Measurements from ENCODE around the gene KRT23.

The KRT23 gene, protein sequence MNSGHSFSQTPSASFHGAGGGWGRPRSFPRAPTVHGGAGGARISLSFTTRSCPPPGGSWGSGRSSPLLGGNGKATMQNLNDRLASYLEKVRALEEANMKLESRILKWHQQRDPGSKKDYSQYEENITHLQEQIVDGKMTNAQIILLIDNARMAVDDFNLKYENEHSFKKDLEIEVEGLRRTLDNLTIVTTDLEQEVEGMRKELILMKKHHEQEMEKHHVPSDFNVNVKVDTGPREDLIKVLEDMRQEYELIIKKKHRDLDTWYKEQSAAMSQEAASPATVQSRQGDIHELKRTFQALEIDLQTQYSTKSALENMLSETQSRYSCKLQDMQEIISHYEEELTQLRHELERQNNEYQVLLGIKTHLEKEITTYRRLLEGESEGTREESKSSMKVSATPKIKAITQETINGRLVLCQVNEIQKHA

DNA sequence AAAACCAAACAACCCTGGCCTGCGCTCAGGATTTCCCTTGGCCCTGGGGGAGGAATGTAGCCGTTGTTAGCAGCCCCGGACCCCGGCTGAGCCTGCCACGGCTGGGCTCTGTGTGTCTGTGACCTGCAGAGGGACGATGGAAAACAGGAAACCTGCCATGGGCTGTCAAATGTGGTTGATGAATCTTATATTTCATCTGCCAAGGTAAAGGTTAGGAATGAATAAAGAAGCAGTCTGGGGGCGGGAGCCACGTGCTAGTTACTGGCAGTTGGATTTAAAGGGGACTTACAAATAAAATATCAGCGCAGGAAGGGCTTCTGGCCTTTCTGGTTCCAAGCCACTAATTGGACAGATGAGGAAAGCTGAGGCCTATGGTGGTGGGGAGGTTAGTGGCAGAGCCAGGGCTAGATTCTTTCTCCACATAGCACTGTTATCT lies at the start of gene KRT23:
TSS of gene KRT23 (minus strand) at position 263 of the 436 bp plus-strand sequence. CDS start 1,043 bp downstream, outside the sequence.
- DNase-seq (ENCODE audit: extremely low read depth in 1 of 2, low read depth in 1 of 2) = no peak

DNA sequence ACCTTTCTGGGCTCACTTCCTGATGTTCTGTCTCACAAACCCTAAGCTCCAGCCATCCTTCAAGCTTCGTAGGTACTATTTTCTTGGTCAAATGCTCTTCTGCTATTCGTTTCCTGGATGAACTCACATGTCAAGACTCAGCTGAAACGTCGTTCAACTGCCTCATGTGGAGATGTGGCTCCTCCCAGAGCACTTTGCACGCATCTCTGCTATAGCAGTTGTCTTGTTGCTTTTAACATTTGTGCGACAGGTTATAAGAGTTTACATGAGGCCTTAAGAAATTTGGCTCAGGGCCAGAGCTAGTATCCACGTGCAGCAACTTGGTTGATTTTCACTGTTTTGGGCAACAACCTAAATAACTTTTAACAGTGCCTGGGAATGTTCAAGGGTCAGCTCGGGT lies 49.5 kb upstream of the KRT23 start:
- DNase-seq (ENCODE audit: extremely low read depth in 1 of 2, low read depth in 1 of 2) = no peak

DNA sequence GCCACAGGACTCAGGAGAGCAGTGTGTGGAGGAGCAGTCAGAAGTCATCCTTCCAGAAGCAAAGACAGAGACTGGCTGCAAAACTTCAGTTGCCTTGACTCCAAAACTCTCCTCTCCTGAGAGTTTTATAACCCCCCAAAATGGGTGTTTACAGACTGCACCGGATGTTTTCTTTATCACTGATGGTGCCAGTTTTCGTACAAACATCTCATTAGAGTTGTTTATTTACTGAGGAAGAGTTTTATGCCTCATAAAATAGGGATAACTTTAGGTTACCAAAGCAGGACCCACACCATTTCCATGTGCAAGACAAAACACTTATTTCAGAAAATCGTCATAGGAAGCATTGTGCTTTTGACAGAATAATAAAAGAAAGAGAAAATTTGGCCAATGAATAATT lies 46.8 kb upstream of the KRT23 start, which contains the start of gene KRT40:
TSS of gene KRT40 (minus strand) at position 101 of the 400 bp plus-strand sequence. CDS start at position 48, 53 bp downstream.
- no peak for DNase-seq (ENCODE audit: extremely low read depth in 1 of 2, low read depth in 1 of 2)

DNA sequence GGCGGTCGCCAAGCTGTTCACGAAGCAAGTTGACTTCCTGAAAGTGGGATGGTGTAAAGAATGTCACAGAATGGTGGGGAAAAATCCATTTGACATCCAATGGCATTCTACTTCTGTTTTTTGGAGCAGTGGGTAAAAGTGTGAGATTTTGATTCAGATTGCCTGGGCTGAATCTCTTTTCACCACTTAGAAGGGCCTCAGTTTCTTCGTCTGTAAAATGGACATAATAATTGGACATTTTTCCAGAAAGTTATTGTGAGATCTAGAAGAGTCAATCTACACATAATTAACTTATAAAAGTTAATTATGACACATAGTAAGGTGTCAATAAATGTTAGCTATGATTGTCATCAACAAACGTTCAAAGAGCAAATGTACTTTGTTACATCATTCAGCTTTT lies 43.7 kb upstream of the KRT23 start:
- DNase-seq (ENCODE audit: extremely low read depth in 1 of 2, low read depth in 1 of 2) = no peak

DNA sequence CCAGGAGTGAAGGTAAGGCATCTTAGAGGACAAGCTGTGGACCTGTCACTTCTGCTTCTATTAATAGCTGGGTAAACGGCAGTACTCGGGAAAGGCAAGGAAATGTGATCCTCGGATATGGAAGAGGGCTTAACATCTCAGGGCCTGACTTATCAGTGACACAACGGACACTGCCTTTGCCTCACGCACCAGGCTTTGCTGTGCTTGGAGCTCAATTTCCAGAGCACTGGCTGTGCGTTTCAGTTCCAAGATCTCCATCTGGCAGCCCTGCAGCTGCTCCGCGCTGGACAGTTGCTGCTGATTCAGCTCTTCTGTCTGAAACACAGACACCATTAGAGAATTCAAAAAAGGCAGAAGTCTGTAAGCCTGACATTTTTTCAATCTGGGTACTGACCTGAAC lies 43.1 kb upstream of the KRT23 start:
- DNase-seq (ENCODE audit: extremely low read depth in 1 of 2, low read depth in 1 of 2) = no peak

DNA sequence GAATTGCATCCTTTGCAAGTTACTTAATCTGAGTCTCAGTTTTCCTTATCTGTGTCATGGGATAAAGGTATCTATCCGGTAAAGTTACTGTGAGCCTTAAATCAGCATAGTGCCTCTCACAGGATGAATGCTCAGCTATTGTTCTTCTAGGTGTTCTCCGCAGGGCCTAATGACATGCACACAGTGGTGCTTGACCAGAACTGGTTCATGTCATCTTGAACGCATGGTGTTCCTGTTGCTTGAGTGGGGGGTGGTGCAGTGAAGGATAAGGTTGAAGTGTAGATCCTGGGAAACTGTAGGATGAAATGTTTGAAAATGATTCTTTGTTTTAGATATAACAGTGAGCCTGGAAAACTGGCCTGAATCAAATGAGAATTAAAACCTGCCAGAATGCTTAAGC lies 42.7 kb upstream of the KRT23 start:
- DNase-seq (ENCODE audit: extremely low read depth in 1 of 2, low read depth in 1 of 2) = no peak

DNA sequence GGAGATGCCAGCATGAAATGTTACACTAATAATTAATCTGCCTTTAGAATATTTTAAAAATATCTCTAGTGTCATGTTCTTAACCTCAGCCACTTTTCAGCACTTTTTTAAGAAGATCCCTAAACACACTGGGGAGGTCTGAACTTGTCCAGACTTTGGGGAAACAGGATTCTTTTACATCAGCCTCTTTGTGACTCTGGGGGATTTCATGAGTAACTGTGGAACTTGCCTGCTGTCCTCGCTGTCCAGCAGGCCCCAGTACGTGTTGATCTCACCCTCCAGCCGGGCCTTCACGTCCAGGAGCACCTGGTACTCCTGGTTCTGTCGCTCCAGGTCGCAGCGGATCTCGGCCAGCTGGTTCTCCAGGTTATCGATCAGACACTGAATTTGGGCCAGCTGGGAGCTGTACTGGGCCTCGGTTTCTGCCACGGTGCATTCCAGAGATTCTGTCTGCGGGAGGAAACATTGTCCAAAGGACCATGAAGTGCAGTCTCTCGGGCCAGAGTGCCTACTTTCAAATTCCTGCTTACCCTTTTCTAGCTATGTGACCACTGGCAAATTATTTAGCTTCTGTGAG lies 41.2 kb upstream of the KRT23 start:
- DNase-seq (ENCODE audit: extremely low read depth in 1 of 2, low read depth in 1 of 2) = no peak

DNA sequence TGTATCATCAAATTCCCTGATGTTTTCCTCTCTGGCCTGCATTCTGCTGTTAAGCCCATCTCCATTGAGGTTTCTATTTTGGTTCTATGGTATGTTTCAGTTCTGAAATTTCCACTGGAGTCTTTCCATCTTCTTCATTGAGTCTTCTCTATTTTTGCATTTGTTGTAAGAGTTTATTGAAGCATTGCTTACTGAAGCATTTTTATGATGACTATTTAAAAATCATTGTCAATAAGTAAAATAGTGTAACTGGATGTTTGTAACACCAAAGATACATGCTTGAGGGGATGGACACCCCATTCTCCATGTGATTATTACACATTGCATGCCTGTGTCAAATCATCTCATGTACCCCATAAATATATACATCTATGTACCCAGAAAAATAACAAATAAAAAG lies 38.1 kb upstream of the KRT23 start:
- no peak for DNase-seq (ENCODE audit: extremely low read depth in 1 of 2, low read depth in 1 of 2)

DNA sequence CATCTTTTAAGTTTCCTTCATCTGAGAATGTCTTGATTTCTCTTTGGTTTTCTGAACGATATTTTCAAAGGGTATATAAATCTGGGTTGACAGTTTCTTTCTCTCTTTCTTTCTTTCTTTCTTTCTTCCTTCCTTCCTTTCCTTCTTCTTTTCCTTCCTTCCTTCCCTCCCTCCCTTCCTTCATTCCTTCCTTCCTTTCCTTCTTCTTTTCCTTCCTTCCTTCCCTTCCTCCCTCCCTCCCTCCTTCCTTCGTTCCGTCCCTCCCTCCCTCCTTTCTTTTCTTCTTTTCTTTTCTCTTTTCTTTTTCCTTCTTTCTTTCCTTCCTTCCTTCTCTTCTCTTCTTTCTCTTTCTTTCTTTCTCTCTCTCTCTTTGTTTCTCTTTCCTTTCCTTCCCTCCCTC lies 36.9 kb upstream of the KRT23 start:
- DNase-seq (ENCODE audit: extremely low read depth in 1 of 2, low read depth in 1 of 2) = no peak

DNA sequence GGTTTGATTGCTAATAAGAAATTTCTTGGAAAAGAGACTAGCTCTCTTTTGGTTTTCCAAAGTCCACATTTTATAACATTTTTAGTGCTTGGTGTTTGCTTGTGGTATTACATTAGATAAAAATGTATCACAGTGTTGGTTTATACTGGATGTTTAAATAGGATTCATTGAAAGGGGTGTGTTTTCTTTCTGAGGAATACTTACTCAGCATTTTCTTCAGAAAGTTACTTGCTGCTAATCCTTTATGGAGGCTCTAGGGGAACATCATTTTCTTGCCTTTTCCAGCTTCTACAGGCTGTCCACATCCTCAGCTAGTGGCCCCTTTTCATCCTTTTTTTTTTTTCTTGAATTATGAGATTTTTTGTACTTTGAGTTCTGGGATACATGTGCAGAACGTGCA lies 30.1 kb upstream of the KRT23 start:
- DNase-seq (ENCODE audit: extremely low read depth in 1 of 2, low read depth in 1 of 2) = no peak

DNA sequence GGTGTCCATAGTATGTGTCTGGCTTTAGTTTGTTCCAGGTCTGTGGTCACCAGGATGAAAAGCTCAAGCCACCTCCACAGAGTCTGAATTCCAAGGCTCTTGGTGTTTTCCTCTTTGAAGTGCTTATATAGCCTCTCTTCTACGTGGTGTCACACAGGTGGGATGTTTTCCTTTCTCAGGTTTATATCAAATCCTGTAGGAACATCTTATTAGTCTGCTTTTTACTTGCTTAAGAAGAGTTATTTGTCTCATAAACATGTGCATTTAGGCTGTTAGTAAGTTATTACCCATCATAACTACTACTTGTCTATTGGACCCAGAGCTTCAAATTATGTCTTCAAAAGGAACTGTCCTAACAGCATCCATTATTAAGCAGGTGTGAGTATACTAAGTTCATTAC lies 29.4 kb upstream of the KRT23 start, which contains the start of gene KRT39:
TSS of gene KRT39 (minus strand) at position 101 of the 400 bp plus-strand sequence. CDS start at position 9, 92 bp downstream.
- DNase-seq (ENCODE audit: extremely low read depth in 1 of 2, low read depth in 1 of 2) = no peak

DNA sequence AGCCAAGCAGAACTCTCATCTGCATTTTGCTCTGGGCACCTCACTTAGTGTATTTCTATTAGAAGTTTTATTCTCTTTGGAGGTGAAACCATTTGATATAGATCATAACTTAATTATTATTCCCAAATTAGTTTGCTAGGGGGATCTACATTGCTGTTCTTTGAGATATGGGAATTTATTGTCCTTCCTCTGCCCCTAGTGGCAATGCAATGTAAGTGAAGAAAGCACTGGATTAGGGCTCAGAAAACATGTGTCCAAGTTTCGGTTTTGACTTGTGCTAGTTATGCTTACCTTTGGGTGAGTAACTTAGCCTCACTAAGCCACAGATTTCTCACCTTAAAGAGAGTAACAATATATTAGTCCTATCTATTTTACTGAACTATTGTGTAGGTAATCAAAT lies 26.4 kb upstream of the KRT23 start:
- DNase-seq (ENCODE audit: extremely low read depth in 1 of 2, low read depth in 1 of 2) = no peak

DNA sequence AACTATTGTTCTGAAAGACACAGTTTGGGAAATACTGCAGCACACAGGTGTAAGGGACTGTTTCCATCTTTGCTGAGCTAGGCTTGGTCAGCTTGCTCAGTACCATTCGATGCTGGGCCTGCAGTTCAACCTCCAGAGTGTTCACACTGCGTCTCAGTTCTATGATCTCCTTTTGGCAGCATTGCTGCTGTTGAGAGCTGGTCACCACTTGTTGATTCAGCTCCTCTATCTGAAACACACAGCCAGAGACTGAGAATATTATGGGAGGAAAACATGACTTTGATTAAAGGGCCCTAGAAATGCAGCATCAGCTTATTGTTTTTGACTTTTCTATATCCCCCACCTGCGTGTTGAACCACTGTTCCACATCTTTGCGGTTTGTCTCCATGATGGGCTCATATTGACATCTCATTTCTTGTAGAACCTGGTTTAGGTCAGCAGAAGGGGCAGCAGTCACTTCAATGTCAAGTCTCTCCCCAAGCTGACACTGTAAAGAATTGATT lies 24.7 kb upstream of the KRT23 start:
- no peak for DNase-seq (ENCODE audit: extremely low read depth in 1 of 2, low read depth in 1 of 2)

DNA sequence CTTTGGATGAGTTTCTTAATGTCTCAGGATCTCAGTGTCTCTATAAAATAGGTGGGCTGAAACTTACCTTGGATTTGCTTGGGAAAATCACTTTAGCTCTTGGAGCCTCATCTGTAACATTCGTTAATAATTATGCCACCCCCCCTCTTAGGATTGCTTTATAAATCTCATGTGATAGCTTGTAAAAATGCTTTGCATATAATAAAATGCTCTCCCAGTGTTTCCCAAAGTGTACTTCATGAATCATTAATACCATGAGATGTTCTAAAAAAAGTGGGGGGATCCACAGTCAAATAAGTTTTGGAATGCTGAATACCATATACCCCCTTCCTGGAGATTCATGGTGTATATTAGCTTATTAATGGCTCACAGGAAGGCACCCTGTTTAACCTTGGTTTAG lies 24.1 kb upstream of the KRT23 start:
- DNase-seq (ENCODE audit: extremely low read depth in 1 of 2, low read depth in 1 of 2) = no peak

DNA sequence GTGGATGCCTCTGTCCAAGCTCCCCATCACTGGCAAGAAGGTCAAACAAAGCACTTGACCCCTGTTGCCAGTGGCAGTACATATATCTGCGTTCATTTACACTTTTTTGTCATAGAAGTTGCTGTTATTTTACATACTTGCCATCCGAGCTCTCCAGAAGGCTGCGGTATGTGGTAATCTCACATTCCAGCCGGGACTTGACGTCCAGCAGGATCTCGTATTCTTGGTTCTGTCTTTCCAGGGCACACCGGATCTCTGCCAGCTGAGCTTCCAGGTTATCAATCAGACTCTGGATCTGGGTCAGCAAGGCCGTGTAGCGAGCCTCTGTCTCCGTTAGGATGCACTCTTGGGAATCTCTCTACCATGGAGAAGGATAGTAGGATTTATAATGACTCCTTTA lies 22.7 kb upstream of the KRT23 start:
- no peak for DNase-seq (ENCODE audit: extremely low read depth in 1 of 2, low read depth in 1 of 2)

DNA sequence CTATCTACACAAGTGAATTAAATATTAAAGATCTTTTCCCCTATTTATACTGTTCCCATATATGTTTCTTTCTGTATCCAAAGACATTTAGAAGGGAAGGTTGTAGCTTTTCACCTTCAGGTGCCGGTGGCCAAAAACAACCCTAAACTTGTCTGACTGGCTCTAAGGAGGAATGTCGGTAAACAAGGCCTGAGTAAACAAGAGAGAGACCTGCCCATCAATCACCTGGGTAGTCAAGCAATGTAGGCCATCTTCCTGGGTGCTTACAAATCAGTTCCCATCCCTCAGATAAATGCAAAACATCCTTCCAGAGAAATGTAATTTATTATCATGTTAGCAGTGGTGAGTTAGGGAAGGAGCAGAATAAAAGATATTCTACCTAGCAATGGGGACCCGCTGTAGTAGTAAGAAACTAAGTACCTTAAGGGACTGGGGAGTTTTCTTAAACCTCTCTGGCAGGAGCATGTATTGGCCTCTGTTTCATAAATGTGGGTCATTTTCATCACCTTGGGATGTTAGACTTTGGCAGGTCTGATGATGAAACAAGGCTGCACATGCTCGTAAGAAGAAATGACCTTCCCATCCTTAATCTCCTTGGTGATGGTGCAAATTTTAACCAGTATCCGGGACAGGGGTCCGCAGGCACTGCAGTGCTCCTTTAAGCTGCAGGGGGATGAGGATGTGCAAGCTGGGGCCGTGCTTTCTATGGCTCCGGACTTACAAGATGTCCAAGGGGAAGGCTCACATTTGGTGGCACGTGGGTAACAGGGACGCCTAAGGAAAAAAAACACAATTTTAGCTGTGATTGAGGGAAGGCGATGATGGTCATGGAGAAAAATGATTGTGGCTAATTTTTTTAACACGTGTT lies 20.9 kb upstream of the KRT23 start:
- DNase-seq (ENCODE audit: extremely low read depth in 1 of 2, low read depth in 1 of 2) = no peak

DNA sequence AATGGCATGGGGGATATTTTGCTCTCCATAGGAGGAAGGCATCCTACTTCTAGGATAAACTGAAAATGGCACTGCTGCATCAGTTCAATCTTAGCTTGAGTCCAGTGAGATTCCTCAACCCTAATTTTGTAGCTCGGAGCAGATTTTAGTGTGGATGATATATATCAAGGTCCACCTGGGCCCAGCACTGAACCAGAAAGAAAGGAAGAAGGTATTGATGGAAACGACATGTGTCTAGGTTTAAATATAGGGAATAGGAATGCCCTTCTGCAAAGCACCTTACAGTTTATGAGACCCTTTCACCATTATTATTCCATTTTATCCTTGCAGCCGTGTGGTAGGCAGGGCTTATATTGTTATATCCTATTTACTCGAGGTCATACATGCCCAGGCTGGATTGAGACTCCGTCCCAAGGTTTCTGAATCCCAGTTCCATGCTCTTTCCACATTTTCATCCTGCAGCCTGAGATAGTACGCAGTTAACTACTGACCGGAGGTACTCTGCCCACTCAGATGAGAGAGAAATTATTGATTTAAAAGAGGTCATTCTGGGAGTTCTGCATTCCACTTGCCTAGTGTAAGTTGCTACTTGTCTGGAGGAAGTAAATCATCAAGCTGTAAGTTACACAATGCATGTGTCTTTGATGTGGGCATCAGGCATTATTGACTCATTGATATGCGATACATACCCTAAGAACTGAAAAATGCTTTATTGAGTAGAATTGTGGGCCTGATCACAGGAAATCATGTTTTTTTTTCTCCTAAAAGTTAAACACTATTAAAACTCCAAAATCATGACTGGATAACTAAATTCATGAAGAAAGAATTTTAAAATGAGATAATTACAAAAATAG lies 19.2 kb upstream of the KRT23 start:
- no peak for DNase-seq (ENCODE audit: extremely low read depth in 1 of 2, low read depth in 1 of 2)

DNA sequence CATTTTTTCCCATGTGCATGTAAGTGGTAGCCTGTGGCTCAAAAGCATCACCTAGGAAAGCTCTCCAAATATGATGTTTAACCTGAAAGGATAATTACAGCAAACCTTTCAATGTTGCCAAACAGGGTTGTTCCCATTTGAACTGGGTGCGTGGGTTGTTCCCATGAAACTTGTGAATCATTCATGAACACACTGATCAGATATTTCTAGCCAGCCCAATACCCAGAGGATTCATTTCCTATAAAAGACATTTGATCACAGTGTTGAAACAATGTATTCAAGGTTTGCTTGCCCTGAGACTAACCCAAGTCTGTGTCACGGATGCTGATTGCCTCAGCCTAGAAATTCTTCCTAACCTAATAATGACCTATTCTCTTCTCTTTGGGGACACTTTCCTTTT lies 16.4 kb upstream of the KRT23 start:
- peak in 1 of 2 donors; percentile 19 for DNase-seq (ENCODE audit: extremely low read depth in 1 of 2, low read depth in 1 of 2)

DNA sequence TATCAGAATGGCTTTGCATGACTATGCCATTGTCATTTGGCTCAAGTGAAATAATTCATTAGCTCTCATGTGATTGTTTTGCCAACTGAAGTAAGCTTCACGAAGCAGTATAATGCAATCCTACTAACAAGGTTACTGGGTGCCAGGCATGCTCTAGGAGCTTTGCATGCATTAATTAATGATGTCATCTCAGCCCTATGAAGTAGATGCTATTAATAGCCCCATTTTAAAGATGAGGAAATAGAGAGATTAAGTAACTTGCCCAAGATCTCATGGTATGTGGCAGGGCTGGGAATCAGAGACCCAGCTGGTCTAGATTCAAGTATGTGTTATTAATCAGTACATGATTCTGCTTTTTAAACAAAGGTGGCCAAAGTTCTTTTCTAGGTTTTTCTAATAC lies 15.2 kb upstream of the KRT23 start:
- DNase-seq (ENCODE audit: extremely low read depth in 1 of 2, low read depth in 1 of 2) = no peak

DNA sequence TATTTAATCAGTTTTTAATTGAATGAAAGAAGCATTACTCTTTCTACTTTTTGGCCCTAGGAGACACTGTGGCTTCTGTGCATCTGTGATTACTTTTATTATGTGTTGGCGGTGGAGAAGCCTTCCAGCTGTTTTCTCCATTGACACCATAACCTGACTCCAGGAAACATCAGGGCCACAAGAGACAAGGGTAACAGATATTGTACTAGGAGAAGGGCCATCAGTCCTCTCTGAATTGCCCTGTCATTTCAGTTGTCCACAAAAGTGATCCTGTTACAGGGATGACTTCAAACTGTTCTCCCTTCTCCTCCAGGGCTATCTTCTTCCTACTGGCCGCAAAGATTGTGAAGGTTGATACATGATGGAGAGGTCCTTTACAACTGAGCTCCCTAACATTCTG lies 14.7 kb upstream of the KRT23 start:
- DNase-seq (ENCODE audit: extremely low read depth in 1 of 2, low read depth in 1 of 2) = no peak

Data from stimulated activated CD8-positive, alpha-beta memory T cell treated with anti-CD3 and anti-CD28 coated beads, Interleukin-7, amount 100 ng/mL, for 48 hours (primary cell).